Liver (tissue), 9 donors: ENCODE data around the gene GMCL1. TPM values are rescaled to one million over a fixed set of nuclear protein-coding genes. Genes with fewer than 3 reads are reported as not detected.
"Not testable (repeated sequence)": the region's sequence is repeated elsewhere in the genome, so short reads cannot be mapped to it uniquely, and the experiment has no call there.

Experiments used
- DNase-seq: peaks from one replicate; pipeline ENCODE4 v3.0.0-alpha.2; 2017; ENCODE audit warnings: low spot score
- H3K27ac ChIP-seq, 2 donors: one replicate each; pipeline ENCODE4 v1.7.0; 2013; ENCODE audit warnings: inconsistent platforms in 2 of 2, low read length in 2 of 2, control low read depth in 1 of 2, low read depth in 1 of 2, mild to moderate bottlenecking in 1 of 2
- H3K27me3 ChIP-seq, 4 donors: one replicate each; pipeline versions ENCODE4 v1.6.1 to v1.7.0; 2013; ENCODE audit warnings: low read length in 3 of 4, inconsistent platforms in 1 of 4, mild to moderate bottlenecking in 1 of 4, moderate library complexity in 1 of 4; ENCODE audit not compliant: control insufficient read depth in 4 of 4, insufficient read depth in 4 of 4
- H3K36me3 ChIP-seq, 4 donors: one replicate each; pipeline versions ENCODE4 v1.6.1 to v1.7.0; 2013; ENCODE audit warnings: low read length in 3 of 4, mild to moderate bottlenecking in 3 of 4, low read depth in 1 of 4, moderate library complexity in 1 of 4; ENCODE audit not compliant: control insufficient read depth in 4 of 4, insufficient read depth in 3 of 4
- H3K4me1 ChIP-seq, 4 donors: one replicate each; pipeline versions ENCODE4 v1.6.1 to v1.7.0; 2013; ENCODE audit warnings: low read length in 3 of 4, mild to moderate bottlenecking in 3 of 4, moderate library complexity in 1 of 4; ENCODE audit not compliant: control insufficient read depth in 4 of 4, insufficient read depth in 4 of 4
- H3K4me3 ChIP-seq, 3 donors: one replicate each; pipeline versions ENCODE4 v1.6.1 to v1.7.0; 2013; ENCODE audit warnings: low read length in 3 of 3, control low read depth in 1 of 3, low read depth in 1 of 3, mild to moderate bottlenecking in 1 of 3
- H3K9ac ChIP-seq, 2 donors: one replicate each; pipeline ENCODE4 v1.7.0; 2013; ENCODE audit warnings: low read length in 2 of 2, mild to moderate bottlenecking in 2 of 2, moderate library complexity in 2 of 2, control low read depth in 1 of 2, low read depth in 1 of 2
- H3K9me3 ChIP-seq, 4 donors: one replicate each; pipeline versions ENCODE4 v1.6.1 to v1.7.0; 2013; ENCODE audit warnings: low read length in 3 of 4; ENCODE audit not compliant: control insufficient read depth in 4 of 4
- EGR1 ChIP-seq, 2 donors: IDR thresholded peaks; 2 replicates each; pipeline ENCODE4 v1.6.1; 2016 to 2018; ENCODE audit warnings: antibody characterized with exemption in 2 of 2, low read depth in 2 of 2
- FOXA1 ChIP-seq: IDR thresholded peaks from 2 replicates; pipeline ENCODE4 v1.6.1; 2016; ENCODE audit warnings: antibody characterized with exemption
- GABPA ChIP-seq, 2 donors: IDR thresholded peaks in 1 of 2; conservative IDR thresholded peaks in 1 of 2; 2 replicates each; pipeline ENCODE4 v1.6.1; 2016; ENCODE audit warnings: antibody characterized with exemption in 2 of 2, mild to moderate bottlenecking in 1 of 2, moderate library complexity in 1 of 2
- HNF4A ChIP-seq, 2 donors: conservative IDR thresholded peaks; 2 replicates each; pipeline ENCODE4 v1.6.1; 2016; ENCODE audit warnings: antibody characterized with exemption in 2 of 2, mild to moderate bottlenecking in 2 of 2
- HNF4G ChIP-seq: IDR thresholded peaks from 2 replicates; pipeline ENCODE4 v1.6.1; 2016; ENCODE audit warnings: antibody characterized with exemption
- JUND ChIP-seq, 2 donors: IDR thresholded peaks; 2 replicates each; pipeline ENCODE4 v1.6.1; 2016; ENCODE audit warnings: antibody characterized with exemption in 2 of 2
- NR2F2 ChIP-seq: IDR thresholded peaks from 2 replicates; pipeline ENCODE4 v1.6.1; 2016; ENCODE audit warnings: antibody characterized with exemption
- RAD21 ChIP-seq, 2 donors: IDR thresholded peaks; 2 replicates each; pipeline ENCODE4 v1.6.1; 2016; ENCODE audit warnings: antibody characterized with exemption in 2 of 2, mild to moderate bottlenecking in 2 of 2
- RXRA ChIP-seq, 2 donors: IDR thresholded peaks; 2 replicates each; pipeline ENCODE4 v1.6.1; 2017 to 2018; ENCODE audit warnings: antibody characterized with exemption in 2 of 2, mild to moderate bottlenecking in 1 of 2
- TAF1 ChIP-seq: conservative IDR thresholded peaks from 2 replicates; pipeline ENCODE4 v1.6.1; 2016; ENCODE audit warnings: antibody characterized with exemption, mild to moderate bottlenecking
- YY1 ChIP-seq: IDR thresholded peaks from 2 replicates; pipeline ENCODE4 v1.6.1; 2016; ENCODE audit warnings: antibody characterized with exemption, mild to moderate bottlenecking
- WGBS: extraction: QIAGEN DNeasy Blood & Tissue Kit; methylation state at CpG from one replicate; pipeline ENCODE4 v1.1.7; 2013; 5-methylcytosine and 5-hydroxymethylcytosine counted together
- polyA plus RNA-seq, 2 donors: library from polyadenylated mRNA; stranded (reverse) in 1 of 2; unstranded in 1 of 2; fragments of 200-250 nt in 1 of 2; fragments of >200 nt in 1 of 2; fragmentation: Nextera tagmentation in 1 of 2; extraction: Ambion mirVana in 1 of 2; gene quantifications; one replicate each; pipeline versions ENCODE4 v1.2.1 to v1.2.3, GENCODE V29; 2013 to 2015
- total RNA-seq, 2 donors: library from RNA; depleted of rRNA; stranded (reverse); fragments of >200 nt; gene quantifications; one replicate each; pipeline ENCODE4 v1.2.3, GENCODE V29; 2014
- TF ChIP-seq, protein P1 (sequence below): IDR thresholded peaks from 2 replicates; pipeline ENCODE4 v1.6.1; 2016; ENCODE audit warnings: antibody characterized with exemption
- TF ChIP-seq, protein P2 (sequence below): fragments of 150-350 bp; IDR thresholded peaks from 2 replicates; pipeline ENCODE4 v1.5.1; 2017; ENCODE audit warnings: improper control_type of control experiment, low read depth, low read length; ENCODE audit not compliant: missing input control
- TF ChIP-seq, protein P3 (sequence below): IDR thresholded peaks from 2 replicates; pipeline ENCODE4 v1.6.1; 2016; ENCODE audit warnings: antibody characterized with exemption, mild to moderate bottlenecking
- donor health status: healthy.
- donor health status: healthy.
- donor health status: healthy.
- donor health status: healthy.
- donor health status: healthy.

Gene GMCL1
- total and polyA plus RNA-seq, 4 donors, result 5.0 to 11.2 (median 7.0) TPM

DNA sequence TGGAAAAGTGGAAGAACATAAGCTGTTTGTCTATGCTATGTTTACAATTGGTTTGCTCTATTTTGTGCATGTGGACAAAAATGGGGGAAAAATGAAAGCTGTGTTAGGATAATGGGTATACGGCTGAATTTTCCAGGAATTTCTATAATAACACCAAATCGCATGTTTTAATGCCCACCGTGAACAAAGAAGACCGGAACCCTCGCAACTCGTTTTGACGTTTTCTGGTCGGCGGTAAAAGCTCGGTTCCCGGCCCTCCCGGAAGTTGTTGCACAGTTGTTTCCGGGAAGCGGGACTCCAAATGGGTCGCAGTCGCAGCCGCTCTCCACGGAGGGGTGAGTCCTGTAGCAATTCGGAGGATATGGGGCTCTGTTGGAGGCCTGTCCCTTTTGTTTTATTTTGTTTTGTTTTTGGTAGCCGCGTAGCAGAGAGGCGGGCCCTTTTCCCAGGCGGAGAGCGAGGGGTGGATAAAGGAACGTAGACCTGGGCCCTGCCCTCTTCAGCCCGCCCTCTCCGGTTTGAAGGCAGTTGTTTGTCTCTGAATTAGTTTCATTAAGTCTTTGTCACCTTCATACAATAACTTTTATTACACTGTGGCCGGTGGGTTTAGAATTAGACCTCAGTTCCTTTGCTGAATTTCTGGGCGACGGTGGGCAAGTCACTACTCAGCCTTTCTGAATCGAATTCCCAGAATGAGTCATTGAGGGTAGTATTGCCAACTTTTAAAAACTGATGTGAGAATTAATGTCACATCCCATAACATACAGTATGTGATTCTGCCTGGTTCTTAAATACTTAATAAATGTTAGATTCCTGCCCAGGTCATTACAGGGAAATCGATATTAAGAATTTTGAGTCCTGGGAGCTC, 64.5 kb downstream of the GMCL1 start, which contains the start of gene SNRNP27:
SNRNP27 (plus strand) TSS at position 273 of the 868 bp plus-strand sequence; CDS start at position 302, 29 bp downstream.
- Histone ChIP-seq H3K9me3 (no peaks in the 10 kb centered on the region), H3K27ac (peak within 1 kb of the TSS; percentile 75 to 90), H3K36me3 (peaks cover 1 to 27% (median 23%) of the 10 kb centered on the region in 4 donors), H3K9ac (peak within 1 kb of the TSS; percentile 91 to 98), H3K27me3 (no peaks in the 10 kb centered on the region), H3K4me1 (peaks cover 5 to 9% (median 7%) of the 10 kb centered on the region in 4 donors), H3K4me3 (peak within 1 kb of the TSS; percentile 91 to 94 (median 93))
- WGBS, result under 1% methylated on average over 32 of the region's 32 CpGs
- peak; percentile 84 for DNase-seq
- no peak for TF ChIP-seq HNF4A (conservative IDR thresholded peaks at IDR 0.05)
- TF ChIP-seq TAF1, result peak; percentile 99
- TF ChIP-seq NR2F2, result no peak
- TF ChIP-seq, protein P1, sequence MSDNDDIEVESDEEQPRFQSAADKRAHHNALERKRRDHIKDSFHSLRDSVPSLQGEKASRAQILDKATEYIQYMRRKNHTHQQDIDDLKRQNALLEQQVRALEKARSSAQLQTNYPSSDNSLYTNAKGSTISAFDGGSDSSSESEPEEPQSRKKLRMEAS, result peak; percentile 55
- peak; percentile 9 to 15 for TF ChIP-seq RAD21 (IDR thresholded peaks at IDR 0.05)
- no peak for TF ChIP-seq FOXA1
- TF ChIP-seq, protein P2, sequence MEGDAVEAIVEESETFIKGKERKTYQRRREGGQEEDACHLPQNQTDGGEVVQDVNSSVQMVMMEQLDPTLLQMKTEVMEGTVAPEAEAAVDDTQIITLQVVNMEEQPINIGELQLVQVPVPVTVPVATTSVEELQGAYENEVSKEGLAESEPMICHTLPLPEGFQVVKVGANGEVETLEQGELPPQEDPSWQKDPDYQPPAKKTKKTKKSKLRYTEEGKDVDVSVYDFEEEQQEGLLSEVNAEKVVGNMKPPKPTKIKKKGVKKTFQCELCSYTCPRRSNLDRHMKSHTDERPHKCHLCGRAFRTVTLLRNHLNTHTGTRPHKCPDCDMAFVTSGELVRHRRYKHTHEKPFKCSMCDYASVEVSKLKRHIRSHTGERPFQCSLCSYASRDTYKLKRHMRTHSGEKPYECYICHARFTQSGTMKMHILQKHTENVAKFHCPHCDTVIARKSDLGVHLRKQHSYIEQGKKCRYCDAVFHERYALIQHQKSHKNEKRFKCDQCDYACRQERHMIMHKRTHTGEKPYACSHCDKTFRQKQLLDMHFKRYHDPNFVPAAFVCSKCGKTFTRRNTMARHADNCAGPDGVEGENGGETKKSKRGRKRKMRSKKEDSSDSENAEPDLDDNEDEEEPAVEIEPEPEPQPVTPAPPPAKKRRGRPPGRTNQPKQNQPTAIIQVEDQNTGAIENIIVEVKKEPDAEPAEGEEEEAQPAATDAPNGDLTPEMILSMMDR, result no peak
- peak; percentile 75 for TF ChIP-seq YY1
- TF ChIP-seq, protein P3, sequence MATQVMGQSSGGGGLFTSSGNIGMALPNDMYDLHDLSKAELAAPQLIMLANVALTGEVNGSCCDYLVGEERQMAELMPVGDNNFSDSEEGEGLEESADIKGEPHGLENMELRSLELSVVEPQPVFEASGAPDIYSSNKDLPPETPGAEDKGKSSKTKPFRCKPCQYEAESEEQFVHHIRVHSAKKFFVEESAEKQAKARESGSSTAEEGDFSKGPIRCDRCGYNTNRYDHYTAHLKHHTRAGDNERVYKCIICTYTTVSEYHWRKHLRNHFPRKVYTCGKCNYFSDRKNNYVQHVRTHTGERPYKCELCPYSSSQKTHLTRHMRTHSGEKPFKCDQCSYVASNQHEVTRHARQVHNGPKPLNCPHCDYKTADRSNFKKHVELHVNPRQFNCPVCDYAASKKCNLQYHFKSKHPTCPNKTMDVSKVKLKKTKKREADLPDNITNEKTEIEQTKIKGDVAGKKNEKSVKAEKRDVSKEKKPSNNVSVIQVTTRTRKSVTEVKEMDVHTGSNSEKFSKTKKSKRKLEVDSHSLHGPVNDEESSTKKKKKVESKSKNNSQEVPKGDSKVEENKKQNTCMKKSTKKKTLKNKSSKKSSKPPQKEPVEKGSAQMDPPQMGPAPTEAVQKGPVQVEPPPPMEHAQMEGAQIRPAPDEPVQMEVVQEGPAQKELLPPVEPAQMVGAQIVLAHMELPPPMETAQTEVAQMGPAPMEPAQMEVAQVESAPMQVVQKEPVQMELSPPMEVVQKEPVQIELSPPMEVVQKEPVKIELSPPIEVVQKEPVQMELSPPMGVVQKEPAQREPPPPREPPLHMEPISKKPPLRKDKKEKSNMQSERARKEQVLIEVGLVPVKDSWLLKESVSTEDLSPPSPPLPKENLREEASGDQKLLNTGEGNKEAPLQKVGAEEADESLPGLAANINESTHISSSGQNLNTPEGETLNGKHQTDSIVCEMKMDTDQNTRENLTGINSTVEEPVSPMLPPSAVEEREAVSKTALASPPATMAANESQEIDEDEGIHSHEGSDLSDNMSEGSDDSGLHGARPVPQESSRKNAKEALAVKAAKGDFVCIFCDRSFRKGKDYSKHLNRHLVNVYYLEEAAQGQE, result peak; percentile 95
- peak in 1 of 2 donors; percentile 6 for TF ChIP-seq RXRA (IDR thresholded peaks at IDR 0.05)
- TF ChIP-seq EGR1 (IDR thresholded peaks at IDR 0.05; ENCODE audit: low read depth in 2 of 2), result peak; percentile 59 to 79
- TF ChIP-seq GABPA (IDR thresholded peaks at IDR 0.05 in 1 of 2, conservative IDR thresholded peaks at IDR 0.05 in 1 of 2), result peak; percentile 93 to 97
- TF ChIP-seq JUND (IDR thresholded peaks at IDR 0.05), result peak in 1 of 2 donors; percentile 63
- no peak for TF ChIP-seq HNF4G

DNA sequence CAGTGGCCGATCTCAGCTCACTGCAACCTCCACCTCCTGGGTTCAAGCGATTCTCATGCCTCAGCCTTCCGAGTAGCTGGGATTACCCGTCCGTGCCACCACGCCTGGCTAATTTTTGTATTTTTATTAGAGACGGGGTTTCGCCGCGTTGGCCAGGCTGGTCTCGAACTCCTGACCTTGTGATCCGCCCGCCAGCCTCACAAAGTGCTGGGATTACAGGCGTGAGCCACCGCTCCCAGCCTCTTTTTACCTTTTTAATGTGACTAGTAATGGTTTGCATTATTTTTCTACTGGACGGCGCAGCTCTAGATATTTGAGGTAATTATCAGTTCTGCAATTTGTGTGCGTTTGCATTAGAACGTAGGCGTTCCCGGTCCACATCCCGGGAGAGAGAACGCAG, 65.3 kb downstream of the GMCL1 start:
- H3K27me3 ChIP-seq, H3K9me3 ChIP-seq, DNase-seq, H3K4me1 ChIP-seq: not testable (repeated sequence)
- Histone ChIP-seq H3K27ac (peak overlapping the region; percentile 75 to 90), H3K36me3 (peaks cover 3 to 31% (median 25%) of the 10 kb centered on the region in 4 donors), H3K4me3 (peak overlapping the region; percentile 91 to 94 (median 93)), H3K9ac (peak overlapping the region; percentile 7 to 98)
- 28% methylated on average over 23 of the region's 23 CpGs for WGBS
